Activated CD4-positive, alpha-beta memory T cell treated with anti-CD3 and anti-CD28 coated beads for 36 hours (primary cell): ENCODE results near the gene ATP8A2. TPM values are rescaled to one million over a fixed set of nuclear protein-coding genes. Genes with fewer than 3 reads are reported as not detected.
"Not testable (repeated sequence)": the region's sequence is repeated elsewhere in the genome, so short reads cannot be mapped to it uniquely, and the experiment has no call there.

Experiments used
- CTCF ChIA-PET: fragments of 350-600 bp; sonication (Branson Sonifier 250); formaldehyde crosslinking; loops from one replicate; lab custom pipeline; 2021; ENCODE audit warnings: antibody characterized with exemption, inconsistent platforms; lab: Charles Lee
- POLR2A ChIA-PET: fragments of 350-600 bp; sonication (Branson Sonifier 250); formaldehyde crosslinking; loops from one replicate; lab custom pipeline; 2021; ENCODE audit warnings: antibody characterized with exemption; lab: Charles Lee
- DNase-seq: peaks from one replicate; pipeline ENCODE4 v3.0.0-alpha.2; 2020
- H3K27ac Mint-ChIP-seq: one replicate; pipeline ENCODE4 v1.8.0; 2021; ENCODE audit warnings: mixed read lengths
- H3K27me3 Mint-ChIP-seq: one replicate; pipeline ENCODE4 v1.8.0; 2021; ENCODE audit warnings: mixed read lengths
- H3K36me3 Mint-ChIP-seq: one replicate; pipeline ENCODE4 v1.8.0; 2021; ENCODE audit warnings: mixed read lengths
- H3K4me1 Mint-ChIP-seq: one replicate; pipeline ENCODE4 v1.8.0; 2021; ENCODE audit warnings: low read depth, mixed read lengths
- H3K4me3 Mint-ChIP-seq: one replicate; pipeline ENCODE4 v1.8.0; 2021; ENCODE audit warnings: mild to moderate bottlenecking, mixed read lengths
- H3K9me3 Mint-ChIP-seq: one replicate; pipeline ENCODE4 v1.8.0; 2021; ENCODE audit warnings: mixed read lengths
- intact Hi-C: fragments of 100-400 bp; cut with micrococcal nuclease; formaldehyde crosslinking; loops from one replicate; pipeline ENCODE4 v1.15.1; 2023
- total RNA-seq, 2 experiments: library from RNA; stranded (reverse); gene quantifications; one replicate each; pipeline ENCODE4 v1.2.3, GENCODE V29; 2021

Gene ATP8A2
- total RNA-seq, 2 experiments from 2014 or later = 0.22 to 0.29 TPM

- no peak for DNase-seq
- peaks cover 6% of the 10 kb centered on the region for H3K4me1 Mint-ChIP-seq
- ChIA-PET CTCF (no interaction called here), POLR2A (no interaction called here)
- H3K27ac Mint-ChIP-seq = no peak overlapping the region
- no peak overlapping the region for H3K4me3 Mint-ChIP-seq
- H3K36me3 Mint-ChIP-seq = no peaks in the 10 kb centered on the region
- intact Hi-C loops = no loop called here
- H3K27me3 Mint-ChIP-seq = no peaks in the 10 kb centered on the region
- no peaks in the 10 kb centered on the region for H3K9me3 Mint-ChIP-seq
These were observed 400.1 kb downstream of the ATP8A2 start for GRCh38 chr13:25771641-25772478.

GRCh38 chr13:25772534-25772933, 400.8 kb downstream of the ATP8A2 start:
- intact Hi-C loops, H3K27ac Mint-ChIP-seq, DNase-seq, H3K9me3 Mint-ChIP-seq, POLR2A ChIA-PET, H3K27me3 Mint-ChIP-seq, H3K36me3 Mint-ChIP-seq, CTCF ChIA-PET, H3K4me3 Mint-ChIP-seq, H3K4me1 Mint-ChIP-seq: not testable (repeated sequence)

GRCh38 chr13:25774056-25774455, 402.3 kb downstream of the ATP8A2 start:
- H3K4me1 Mint-ChIP-seq, DNase-seq, H3K4me3 Mint-ChIP-seq, H3K27me3 Mint-ChIP-seq, H3K27ac Mint-ChIP-seq, CTCF ChIA-PET, H3K36me3 Mint-ChIP-seq, POLR2A ChIA-PET, H3K9me3 Mint-ChIP-seq, intact Hi-C loops: not testable (repeated sequence)

GRCh38 chr13:25775275-25775674, 403.5 kb downstream of the ATP8A2 start:
- Mint-ChIP-seq H3K36me3 (no peaks in the 10 kb centered on the region), H3K9me3 (no peaks in the 10 kb centered on the region), H3K4me1 (peaks cover 6% of the 10 kb centered on the region), H3K4me3 (no peak overlapping the region), H3K27me3 (peaks cover 3% of the 10 kb centered on the region), H3K27ac (no peak overlapping the region)
- intact Hi-C loops = no loop called here
- POLR2A ChIA-PET = no interaction called here
- no peak for DNase-seq
- CTCF ChIA-PET = no interaction called here

- peaks cover 3% of the 10 kb centered on the region for H3K27me3 Mint-ChIP-seq
- POLR2A ChIA-PET = no interaction called here
- H3K27ac Mint-ChIP-seq = no peak overlapping the region
- H3K4me1 Mint-ChIP-seq = peaks cover 4% of the 10 kb centered on the region
- H3K36me3 Mint-ChIP-seq = no peaks in the 10 kb centered on the region
- CTCF ChIA-PET = no interaction called here
- intact Hi-C loops = no loop called here
- no peak for DNase-seq
- no peak overlapping the region for H3K4me3 Mint-ChIP-seq
- H3K9me3 Mint-ChIP-seq = no peaks in the 10 kb centered on the region
These were observed 404.2 kb downstream of the ATP8A2 start for GRCh38 chr13:25775986-25776385.

GRCh38 chr13:25776722-25777121, 404.9 kb downstream of the ATP8A2 start:
- no peaks in the 10 kb centered on the region for H3K4me1 Mint-ChIP-seq
- no peak for DNase-seq
- no peak overlapping the region for H3K27ac Mint-ChIP-seq
- H3K27me3 Mint-ChIP-seq = peaks cover 3% of the 10 kb centered on the region
- ChIA-PET CTCF (no interaction called here), POLR2A (no interaction called here)
- no peaks in the 10 kb centered on the region for H3K36me3 Mint-ChIP-seq
- H3K4me3 Mint-ChIP-seq = no peak overlapping the region
- intact Hi-C loops = no loop called here
- no peaks in the 10 kb centered on the region for H3K9me3 Mint-ChIP-seq

GRCh38 chr13:25777509-25777908, 405.7 kb downstream of the ATP8A2 start:
- Mint-ChIP-seq H3K4me3 (no peak overlapping the region), H3K4me1 (no peaks in the 10 kb centered on the region), H3K27me3 (peaks cover 3% of the 10 kb centered on the region), H3K36me3 (no peaks in the 10 kb centered on the region), H3K9me3 (no peaks in the 10 kb centered on the region), H3K27ac (no peak overlapping the region)
- no peak for DNase-seq
- ChIA-PET POLR2A (no interaction called here), CTCF (no interaction called here)
- intact Hi-C loops = no loop called here

- intact Hi-C loops = no loop called here
- ChIA-PET CTCF (no interaction called here), POLR2A (no interaction called here)
- Mint-ChIP-seq H3K4me3 (no peak overlapping the region), H3K4me1 (no peaks in the 10 kb centered on the region), H3K9me3 (no peaks in the 10 kb centered on the region), H3K36me3 (no peaks in the 10 kb centered on the region), H3K27me3 (peaks cover 3% of the 10 kb centered on the region), H3K27ac (no peak overlapping the region)
- no peak for DNase-seq
These were observed 406.6 kb downstream of the ATP8A2 start for GRCh38 chr13:25778365-25778764.

GRCh38 chr13:25778808-25779305, 407.1 kb downstream of the ATP8A2 start:
- DNase-seq = no peak
- Mint-ChIP-seq H3K4me3 (no peak overlapping the region), H3K27ac (no peak overlapping the region), H3K9me3 (no peaks in the 10 kb centered on the region), H3K27me3 (peaks cover 3% of the 10 kb centered on the region), H3K36me3 (no peaks in the 10 kb centered on the region), H3K4me1 (no peaks in the 10 kb centered on the region)
- POLR2A ChIA-PET = no interaction called here
- intact Hi-C loops = no loop called here
- CTCF ChIA-PET = no interaction called here

GRCh38 chr13:25783076-25783475, 411.3 kb downstream of the ATP8A2 start:
- Mint-ChIP-seq H3K36me3 (no peaks in the 10 kb centered on the region), H3K4me3 (no peak overlapping the region), H3K4me1 (no peaks in the 10 kb centered on the region), H3K27me3 (peaks cover 1% of the 10 kb centered on the region), H3K27ac (no peak overlapping the region), H3K9me3 (no peaks in the 10 kb centered on the region)
- DNase-seq = no peak
- intact Hi-C loops = no loop called here
- ChIA-PET CTCF (no interaction called here), POLR2A (interaction anchor here (0.6 kb wide), 1 partner anchor 64 kb away, joined by 3 read pairs; no protein-coding TSS in a partner anchor)

GRCh38 chr13:25783601-25784024, 411.8 kb downstream of the ATP8A2 start:
- intact Hi-C loops = no loop called here
- POLR2A ChIA-PET = interaction anchor here (0.6 kb wide), 1 partner anchor 64 kb away, joined by 3 read pairs; no protein-coding TSS in a partner anchor
- CTCF ChIA-PET = no interaction called here
- H3K9me3 Mint-ChIP-seq = no peaks in the 10 kb centered on the region
- no peaks in the 10 kb centered on the region for H3K36me3 Mint-ChIP-seq
- peaks cover under 1% of the 10 kb centered on the region for H3K27me3 Mint-ChIP-seq
- no peak for DNase-seq
- no peaks in the 10 kb centered on the region for H3K4me1 Mint-ChIP-seq
- no peak overlapping the region for H3K4me3 Mint-ChIP-seq
- no peak overlapping the region for H3K27ac Mint-ChIP-seq

- DNase-seq = no peak
- no peak overlapping the region for H3K4me3 Mint-ChIP-seq
- H3K27me3 Mint-ChIP-seq = no peaks in the 10 kb centered on the region
- H3K36me3 Mint-ChIP-seq = no peaks in the 10 kb centered on the region
- H3K9me3 Mint-ChIP-seq = no peaks in the 10 kb centered on the region
- ChIA-PET CTCF (no interaction called here), POLR2A (no interaction called here)
- no peaks in the 10 kb centered on the region for H3K4me1 Mint-ChIP-seq
- intact Hi-C loops = no loop called here
- H3K27ac Mint-ChIP-seq = no peak overlapping the region
These were observed 412.3 kb downstream of the ATP8A2 start for GRCh38 chr13:25784119-25784518.

GRCh38 chr13:25790137-25790536, 418.4 kb downstream of the ATP8A2 start:
- H3K9me3 Mint-ChIP-seq, H3K27ac Mint-ChIP-seq, H3K36me3 Mint-ChIP-seq, intact Hi-C loops, H3K27me3 Mint-ChIP-seq, H3K4me3 Mint-ChIP-seq, POLR2A ChIA-PET, DNase-seq, H3K4me1 Mint-ChIP-seq, CTCF ChIA-PET: not testable (repeated sequence)
